ENCODE results near the gene NSD1.

NSD1 gene, protein sequence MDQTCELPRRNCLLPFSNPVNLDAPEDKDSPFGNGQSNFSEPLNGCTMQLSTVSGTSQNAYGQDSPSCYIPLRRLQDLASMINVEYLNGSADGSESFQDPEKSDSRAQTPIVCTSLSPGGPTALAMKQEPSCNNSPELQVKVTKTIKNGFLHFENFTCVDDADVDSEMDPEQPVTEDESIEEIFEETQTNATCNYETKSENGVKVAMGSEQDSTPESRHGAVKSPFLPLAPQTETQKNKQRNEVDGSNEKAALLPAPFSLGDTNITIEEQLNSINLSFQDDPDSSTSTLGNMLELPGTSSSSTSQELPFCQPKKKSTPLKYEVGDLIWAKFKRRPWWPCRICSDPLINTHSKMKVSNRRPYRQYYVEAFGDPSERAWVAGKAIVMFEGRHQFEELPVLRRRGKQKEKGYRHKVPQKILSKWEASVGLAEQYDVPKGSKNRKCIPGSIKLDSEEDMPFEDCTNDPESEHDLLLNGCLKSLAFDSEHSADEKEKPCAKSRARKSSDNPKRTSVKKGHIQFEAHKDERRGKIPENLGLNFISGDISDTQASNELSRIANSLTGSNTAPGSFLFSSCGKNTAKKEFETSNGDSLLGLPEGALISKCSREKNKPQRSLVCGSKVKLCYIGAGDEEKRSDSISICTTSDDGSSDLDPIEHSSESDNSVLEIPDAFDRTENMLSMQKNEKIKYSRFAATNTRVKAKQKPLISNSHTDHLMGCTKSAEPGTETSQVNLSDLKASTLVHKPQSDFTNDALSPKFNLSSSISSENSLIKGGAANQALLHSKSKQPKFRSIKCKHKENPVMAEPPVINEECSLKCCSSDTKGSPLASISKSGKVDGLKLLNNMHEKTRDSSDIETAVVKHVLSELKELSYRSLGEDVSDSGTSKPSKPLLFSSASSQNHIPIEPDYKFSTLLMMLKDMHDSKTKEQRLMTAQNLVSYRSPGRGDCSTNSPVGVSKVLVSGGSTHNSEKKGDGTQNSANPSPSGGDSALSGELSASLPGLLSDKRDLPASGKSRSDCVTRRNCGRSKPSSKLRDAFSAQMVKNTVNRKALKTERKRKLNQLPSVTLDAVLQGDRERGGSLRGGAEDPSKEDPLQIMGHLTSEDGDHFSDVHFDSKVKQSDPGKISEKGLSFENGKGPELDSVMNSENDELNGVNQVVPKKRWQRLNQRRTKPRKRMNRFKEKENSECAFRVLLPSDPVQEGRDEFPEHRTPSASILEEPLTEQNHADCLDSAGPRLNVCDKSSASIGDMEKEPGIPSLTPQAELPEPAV (N-terminal part only)

DNA sequence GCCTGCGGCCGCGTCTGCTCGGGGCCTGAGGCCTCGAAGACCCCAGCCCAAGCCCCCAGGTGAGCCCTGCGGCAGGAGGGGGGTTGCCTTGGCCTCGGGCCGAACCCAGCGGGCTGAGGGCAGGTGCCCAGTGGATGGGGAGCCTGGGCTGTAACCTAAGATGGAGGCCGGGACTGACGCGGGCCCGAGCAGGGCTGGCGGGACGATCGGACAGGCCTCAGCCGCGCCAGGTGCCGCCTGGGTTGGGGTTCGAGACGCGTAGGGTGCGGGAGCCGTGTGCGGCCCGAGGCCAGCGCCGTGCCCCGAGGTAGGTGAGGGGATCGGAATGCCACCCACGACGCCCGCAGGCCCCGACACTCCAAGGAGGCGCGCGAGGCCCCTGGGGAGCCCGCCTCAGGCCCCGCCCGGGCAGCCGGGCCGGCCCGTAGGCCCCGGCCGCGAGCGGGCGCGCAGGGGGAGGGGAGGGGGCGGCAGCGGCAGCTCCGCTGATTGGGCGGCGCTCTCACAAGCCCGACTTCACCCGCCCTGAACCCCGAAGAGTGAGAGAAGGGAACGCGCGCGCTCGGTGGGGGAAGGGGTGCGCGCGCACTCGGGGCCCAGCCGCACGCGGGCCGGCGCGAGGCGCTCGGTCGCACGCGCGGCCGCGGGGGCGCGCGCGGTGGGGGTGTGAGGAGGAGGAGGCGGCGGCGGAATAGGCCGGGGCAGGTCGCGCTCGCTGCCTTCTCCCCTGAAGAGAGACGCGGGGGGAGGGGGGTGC, at the start of gene NSD1:
Gene NSD1 (plus strand): TSS at position 678 of the 757 bp plus-strand sequence. CDS start 1,331 bp downstream, outside the sequence.
- peak; percentile 96 for DNase-seq

DNA sequence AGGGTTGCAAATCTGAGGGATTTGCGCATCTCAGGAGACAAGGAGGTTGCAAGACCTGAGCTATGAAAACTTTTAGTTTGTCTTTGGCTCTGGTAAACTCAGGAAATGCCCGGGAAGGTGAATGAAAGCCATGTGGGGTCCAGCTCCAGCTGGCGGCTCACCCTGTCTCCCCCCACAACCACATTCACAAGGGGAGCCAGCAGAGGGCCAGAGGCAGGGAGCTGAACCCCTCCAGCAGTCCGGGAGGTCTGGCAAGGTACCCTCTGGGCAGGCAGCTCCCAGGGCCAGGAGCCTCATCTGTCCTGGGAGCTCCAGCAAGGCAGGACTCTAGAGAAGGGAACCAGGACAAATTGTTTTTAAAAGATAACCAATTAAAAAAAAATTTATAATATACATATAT, 49.4 kb upstream of the NSD1 start:
- no peak for DNase-seq

DNA sequence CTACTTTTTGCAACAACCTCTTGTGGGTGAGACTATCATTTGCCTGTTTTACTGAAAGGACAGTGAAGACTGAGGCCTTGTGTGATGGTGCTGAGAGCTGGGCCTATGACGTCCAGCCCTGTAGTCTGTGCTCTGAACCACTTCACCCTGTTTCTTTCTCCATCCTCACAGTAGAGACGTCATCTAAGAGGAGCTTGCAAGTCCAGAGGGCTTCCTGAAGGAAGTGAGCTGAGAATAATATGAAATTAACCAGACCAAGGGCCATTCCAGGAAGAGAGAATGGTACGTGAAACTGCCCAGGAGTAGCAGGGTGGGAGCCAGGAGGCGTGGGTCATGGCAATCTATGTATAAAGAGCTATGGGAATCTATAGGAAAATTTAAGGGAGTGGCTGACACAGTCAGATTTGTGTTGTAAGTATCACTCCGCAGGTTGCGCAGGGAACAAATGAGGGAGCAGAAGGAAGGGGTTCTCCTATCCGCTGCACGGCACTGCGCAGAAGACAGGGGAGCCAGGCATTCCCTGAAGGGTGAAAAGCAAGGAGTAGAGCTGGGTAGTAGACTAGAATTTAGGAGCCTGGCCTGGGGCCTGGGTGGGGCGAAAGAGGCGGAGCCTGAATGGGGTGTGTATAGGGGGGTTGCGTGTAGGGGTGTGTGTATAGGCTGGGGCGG, 47.5 kb upstream of the NSD1 start:
- DNase-seq = peak; percentile 33

DNA sequence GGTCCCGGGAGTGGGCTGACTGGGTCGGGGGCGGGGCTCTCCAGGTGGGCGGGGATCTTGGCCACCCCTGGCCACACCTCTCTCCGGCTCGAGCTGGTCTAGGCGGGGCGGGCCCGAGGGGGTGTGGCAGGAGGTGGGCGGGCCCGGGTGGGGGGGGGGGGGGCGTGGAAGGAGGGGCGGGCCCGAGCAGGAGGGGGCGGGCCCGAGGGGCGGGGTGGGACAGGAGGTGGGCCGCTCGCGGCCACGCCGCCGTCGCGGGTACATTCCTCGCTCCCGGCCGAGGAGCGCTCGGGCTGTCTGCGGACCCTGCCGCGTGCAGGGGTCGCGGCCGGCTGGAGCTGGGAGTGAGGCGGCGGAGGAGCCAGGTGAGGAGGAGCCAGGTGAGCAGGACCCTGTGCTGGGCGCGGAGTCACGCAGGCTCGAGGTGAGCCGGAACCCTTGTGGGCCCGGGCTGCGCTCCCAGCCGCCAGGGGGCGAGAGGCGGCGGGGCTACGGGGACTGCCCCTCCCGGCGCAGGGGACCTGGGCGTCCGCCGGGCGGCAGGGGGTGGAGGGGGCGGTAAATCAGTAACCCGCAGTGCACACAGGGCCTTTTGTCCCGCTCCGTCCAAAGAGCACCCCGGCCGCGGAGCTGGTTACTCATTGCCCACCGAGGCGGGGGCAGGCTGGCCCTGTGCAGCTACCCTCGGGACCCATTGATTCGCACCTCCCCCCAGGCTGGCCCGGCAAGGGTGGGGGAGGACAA, 46.7 kb upstream of the NSD1 start, which contains the start of gene FGFR4:
Gene FGFR4 (plus strand): TSS at position 262 of the 744 bp plus-strand sequence. CDS start 2,688 bp downstream, outside the sequence.
- DNase-seq = peak; percentile 77

DNA sequence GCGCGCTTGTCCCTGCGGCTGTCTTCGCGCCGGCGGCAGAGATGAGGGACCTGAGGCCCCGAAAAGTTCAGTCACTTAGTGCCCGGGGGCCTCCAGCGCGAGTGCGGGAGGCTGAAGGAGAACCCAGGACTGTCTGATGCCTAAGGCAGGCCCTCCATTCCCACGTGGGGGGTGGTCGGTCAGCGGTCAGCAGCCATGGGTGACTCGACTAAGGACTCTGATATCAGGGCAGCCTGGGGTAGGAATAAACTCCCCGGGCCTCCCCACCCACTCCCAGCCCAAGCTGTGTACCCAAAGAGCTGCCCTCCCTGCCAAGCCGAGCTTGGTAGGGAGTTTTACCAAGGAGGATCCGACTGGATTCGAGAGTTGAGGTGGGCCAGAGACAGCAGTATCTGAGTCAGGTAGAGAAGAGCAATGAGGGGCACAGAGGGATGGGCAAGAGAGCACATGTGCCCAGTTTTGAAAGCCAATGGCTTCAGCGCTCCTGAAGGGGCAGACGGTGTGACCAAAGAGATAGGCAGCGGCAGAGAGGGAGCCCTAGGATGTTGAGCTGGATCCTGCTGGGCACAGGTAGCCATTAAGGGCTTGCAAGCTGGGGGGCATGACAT, 46.1 kb upstream of the NSD1 start:
- DNase-seq = no peak

DNA sequence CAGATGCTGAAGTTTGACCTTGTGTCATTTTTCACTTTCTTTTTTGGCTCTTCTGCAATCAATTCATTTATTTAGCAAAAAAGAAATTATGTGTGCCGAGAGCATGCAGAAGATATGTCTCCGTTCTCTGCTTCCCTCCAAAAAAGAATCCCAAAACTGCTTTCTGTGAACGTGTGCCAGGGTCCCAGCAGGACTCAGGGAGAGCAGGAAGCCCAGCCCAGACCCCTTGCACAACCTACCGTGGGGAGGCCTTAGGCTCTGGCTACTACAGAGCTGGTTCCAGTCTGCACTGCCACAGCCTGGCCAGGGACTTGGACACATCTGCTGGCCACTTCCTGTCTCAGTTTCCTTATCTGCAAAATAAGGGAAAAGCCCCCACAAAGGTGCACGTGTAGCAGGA, 44.4 kb upstream of the NSD1 start:
- no peak for DNase-seq

DNA sequence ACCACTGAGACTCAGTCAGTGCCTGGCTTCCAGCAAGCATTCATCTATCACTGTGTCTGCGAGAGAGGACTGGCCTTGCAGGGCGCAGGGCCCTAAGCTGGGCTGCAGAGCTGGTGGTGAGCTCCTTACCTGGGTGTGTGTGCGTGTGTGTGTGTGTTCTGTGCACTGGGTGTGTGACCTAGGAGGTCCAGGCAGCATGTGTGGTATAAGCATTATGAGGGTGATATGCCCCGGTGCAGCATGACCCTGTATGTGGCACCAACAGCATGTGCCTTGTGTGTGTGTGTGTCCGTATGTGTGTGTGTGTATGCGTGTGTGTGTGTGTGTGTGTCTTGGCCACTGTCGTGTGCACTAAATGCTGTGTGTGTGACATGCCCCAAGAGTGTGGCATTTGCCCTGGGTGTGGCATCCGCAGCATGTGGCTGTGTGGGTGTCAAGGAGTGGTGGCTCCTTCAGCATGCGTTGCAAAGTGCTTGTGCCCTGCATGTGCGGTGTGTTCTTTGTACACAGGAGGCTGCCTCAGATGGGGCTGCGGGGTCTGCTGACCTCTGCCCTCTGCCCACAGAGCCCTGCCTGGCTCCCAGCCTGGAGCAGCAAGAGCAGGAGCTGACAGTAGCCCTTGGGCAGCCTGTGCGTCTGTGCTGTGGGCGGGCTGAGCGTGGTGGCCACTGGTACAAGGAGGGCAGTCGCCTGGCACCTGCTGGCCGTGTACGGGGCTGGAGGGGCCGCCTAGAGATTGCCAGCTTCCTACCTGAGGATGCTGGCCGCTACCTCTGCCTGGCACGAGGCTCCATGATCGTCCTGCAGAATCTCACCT, 43.5 kb upstream of the NSD1 start:
- no peak for DNase-seq

DNA sequence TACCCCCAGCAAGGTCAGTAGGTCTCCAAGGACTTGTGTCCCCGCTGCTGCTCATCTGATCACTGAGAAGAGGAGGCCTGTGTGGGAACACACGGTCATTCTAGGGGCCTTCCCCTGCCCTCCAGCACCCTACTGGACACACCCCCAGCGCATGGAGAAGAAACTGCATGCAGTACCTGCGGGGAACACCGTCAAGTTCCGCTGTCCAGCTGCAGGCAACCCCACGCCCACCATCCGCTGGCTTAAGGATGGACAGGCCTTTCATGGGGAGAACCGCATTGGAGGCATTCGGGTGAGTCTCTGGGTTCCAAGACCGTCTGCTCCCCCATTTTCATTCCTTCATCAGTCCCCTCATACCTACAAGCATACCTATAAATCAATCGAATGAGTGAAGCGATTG, 42.8 kb upstream of the NSD1 start:
- DNase-seq = no peak

DNA sequence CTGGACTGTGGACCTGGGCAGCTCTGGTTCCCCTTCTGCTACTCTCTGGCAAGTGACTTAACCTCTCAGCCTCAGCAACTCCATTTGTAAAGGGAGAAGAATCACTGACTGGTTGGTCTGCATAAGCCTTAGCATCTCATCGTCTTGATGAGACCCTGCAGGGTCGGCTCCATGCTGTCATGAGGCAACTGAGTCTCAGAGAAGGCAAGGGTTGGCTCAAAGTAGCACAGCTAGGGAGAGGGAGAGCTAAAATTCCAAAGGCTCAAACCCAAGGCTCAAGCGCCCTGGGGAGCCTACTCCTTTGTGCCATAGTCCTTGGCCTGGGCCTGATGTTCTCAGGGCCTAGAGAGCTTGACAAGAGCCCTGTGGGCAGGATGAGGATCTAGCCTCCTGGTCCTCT, 42.3 kb upstream of the NSD1 start:
- no peak for DNase-seq

DNA sequence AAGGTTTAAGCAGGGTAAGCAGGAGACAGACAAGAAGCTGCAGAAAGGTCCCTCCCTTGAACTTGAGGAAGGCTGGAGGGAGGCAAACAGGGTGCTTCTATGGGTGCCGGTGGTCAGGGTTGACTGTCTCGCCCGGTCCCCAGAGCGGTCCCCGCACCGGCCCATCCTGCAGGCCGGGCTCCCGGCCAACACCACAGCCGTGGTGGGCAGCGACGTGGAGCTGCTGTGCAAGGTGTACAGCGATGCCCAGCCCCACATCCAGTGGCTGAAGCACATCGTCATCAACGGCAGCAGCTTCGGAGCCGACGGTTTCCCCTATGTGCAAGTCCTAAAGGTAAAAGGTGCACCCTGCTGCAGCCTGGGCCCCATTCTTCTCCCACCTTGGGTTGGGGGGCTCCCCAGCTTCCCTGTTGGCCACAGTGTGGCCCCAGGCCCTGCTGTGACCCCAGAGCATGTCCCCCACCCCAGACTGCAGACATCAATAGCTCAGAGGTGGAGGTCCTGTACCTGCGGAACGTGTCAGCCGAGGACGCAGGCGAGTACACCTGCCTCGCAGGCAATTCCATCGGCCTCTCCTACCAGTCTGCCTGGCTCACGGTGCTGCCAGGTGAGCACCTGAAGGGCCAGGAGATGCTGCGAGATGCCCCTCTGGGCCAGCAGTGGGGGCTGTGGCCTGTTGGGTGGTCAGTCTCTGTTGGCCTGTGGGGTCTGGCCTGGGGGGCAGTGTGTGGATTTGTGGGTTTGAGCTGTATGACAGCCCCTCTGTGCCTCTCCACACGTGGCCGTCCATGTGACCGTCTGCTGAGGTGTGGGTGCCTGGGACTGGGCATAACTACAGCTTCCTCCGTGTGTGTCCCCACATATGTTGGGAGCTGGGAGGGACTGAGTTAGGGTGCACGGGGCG, 41.1 kb upstream of the NSD1 start:
- DNase-seq = no peak

DNA sequence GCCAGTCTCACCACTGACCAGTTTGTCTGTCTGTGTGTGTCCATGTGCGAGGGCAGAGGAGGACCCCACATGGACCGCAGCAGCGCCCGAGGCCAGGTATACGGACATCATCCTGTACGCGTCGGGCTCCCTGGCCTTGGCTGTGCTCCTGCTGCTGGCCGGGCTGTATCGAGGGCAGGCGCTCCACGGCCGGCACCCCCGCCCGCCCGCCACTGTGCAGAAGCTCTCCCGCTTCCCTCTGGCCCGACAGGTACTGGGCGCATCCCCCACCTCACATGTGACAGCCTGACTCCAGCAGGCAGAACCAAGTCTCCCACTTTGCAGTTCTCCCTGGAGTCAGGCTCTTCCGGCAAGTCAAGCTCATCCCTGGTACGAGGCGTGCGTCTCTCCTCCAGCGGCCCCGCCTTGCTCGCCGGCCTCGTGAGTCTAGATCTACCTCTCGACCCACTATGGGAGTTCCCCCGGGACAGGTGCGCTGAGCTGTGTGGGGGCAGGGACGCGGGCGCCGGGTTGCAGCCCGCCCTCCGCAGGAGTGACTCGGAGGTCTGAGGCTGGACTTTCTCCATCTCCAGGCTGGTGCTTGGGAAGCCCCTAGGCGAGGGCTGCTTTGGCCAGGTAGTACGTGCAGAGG, 40.4 kb upstream of the NSD1 start:
- no peak for DNase-seq

DNA sequence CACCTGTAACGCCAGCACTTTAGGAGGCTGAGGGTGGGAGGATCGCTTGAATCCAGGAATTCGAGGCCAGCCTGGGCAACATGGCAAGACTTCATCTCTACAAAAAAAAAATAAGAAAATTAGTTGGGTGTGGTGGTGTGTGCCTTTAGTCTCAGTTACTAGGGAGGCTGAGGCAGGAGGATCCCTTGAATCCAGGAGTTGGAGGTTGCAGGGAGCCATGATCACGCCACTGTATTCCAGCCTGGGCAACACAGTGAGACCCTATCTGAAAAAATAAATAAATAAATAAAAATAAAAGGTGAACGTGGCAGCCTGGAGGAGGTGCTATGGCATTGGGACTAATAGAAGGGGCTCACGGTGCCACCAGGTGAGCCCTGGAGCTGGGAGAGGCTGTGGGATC, 39.8 kb upstream of the NSD1 start:
- DNase-seq = no peak

DNA sequence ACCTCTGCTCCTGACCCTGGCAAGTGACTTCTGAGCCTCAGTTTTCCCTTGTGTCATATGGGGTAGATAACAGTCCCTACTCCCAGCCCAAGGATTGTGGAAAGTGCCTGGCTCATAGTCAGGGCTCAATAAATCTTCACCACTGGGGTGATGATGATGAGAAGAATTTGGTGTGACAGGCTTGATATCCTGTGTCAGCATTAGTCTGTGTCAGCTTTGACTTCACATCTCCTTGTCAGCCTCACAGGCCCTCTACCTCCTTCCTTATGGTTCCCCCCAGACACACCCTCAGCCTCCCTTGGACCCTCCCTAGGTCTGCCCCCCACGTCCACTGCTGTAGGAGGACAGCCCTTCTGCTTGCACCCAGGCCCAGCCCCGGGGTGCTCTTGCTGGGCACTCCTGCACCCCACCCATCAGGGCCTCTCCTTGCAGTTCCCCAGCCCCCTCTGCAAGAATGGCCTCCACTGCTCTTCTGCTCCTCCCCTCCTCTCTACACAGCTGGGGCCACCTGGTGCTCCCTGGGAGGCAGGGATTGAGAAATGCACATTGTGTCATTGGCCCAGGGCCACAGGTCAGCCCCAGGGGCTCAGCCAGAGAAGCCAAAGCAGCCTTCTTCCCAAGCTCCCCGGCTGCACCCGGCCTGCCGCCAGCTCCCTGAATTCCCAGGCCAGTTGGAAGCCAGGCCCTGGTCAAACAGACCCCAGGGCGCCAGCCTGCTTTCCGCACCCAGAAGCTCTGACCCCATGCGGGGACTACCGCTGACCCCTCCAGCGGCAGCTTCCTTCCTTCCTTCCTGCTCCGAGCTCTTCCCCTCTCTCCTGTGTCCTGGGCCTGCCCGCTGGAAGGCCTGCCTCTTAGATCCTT, 39.1 kb upstream of the NSD1 start:
- peak; percentile 62 for DNase-seq

DNA sequence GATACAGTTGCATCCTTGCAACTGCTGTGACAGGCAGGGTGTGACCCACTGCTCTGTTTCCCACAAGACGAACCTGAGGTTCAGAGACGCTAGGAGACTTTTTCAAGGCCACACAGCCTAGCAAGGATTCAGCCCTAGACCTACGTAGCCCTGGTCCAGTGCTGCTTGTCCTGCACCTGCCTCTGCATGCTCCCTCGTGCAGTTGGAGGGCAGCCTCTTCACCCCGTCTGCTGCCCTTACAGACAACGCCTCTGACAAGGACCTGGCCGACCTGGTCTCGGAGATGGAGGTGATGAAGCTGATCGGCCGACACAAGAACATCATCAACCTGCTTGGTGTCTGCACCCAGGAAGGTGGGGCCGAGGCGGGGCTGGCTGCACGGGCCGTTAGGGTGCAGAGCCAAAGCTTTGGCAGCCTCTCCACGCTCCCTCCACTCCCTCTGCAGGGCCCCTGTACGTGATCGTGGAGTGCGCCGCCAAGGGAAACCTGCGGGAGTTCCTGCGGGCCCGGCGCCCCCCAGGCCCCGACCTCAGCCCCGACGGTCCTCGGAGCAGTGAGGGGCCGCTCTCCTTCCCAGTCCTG, 38.4 kb upstream of the NSD1 start:
- no peak for DNase-seq

DNA sequence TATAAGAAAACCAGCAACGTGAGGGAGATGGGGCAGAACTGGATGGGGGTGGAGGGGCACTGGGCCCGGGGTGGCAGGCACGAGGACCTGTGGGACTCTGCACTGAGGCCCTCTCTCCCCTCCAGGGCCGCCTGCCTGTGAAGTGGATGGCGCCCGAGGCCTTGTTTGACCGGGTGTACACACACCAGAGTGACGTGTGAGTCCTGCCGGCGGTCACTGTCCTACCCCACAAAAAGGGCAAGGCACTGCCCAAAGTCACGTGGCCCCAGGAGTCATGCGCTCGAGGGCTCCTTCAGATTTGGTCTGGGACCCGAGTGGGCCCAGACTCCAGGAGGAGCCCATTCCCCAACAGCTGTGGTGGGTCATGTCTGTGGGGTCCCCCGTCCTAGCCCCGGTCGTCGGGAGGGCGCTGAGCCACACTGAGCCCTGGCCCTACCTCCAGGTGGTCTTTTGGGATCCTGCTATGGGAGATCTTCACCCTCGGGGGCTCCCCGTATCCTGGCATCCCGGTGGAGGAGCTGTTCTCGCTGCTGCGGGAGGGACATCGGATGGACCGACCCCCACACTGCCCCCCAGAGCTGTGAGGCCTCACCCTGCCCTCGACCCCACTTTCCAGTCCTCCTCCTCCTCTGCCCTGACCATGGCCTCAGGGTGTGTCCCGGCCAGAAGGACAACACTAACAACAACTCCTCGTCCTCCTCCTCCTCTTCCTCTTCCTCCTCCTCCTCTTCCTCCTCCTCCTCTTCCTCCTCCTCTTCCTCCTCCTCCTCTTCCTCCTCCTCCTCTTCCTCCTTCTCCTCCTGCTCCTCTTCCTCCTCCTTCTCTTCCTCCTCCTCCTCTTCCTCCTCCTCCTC, 37.2 kb upstream of the NSD1 start:
- DNase-seq = no peak
